IMR-90 (cell line): ENCODE results near the gene UBXN1. TPM values are rescaled to one million over a fixed set of nuclear protein-coding genes. Genes with fewer than 3 reads are reported as not detected.

ENCODE experiments used
- ATAC-seq: fragments of 200-7000 bp; cut with Tn5 transposase; 2 replicates; pipeline ENCODE4 v1.9.1; 2020; ENCODE audit warnings: low read depth, mild to moderate bottlenecking, moderate library complexity
- BruUV-seq: library from RNA; stranded (reverse); fragments of 400-500 nt; replicated peaks from 2 replicates; lab custom pipeline; 2021; lab: Mats Ljungman, UMichigan
- CTCF ChIA-PET: fragments of 300-600 bp; formaldehyde crosslinking; extraction: SDS; loops from one replicate; lab custom pipeline; 2021; ENCODE audit warnings: antibody characterized with exemption; lab: Yijun Ruan, JAX
- POLR2A ChIA-PET: fragments of 300-600 bp; sonication (Branson Sonifier 250); formaldehyde crosslinking; loops from one replicate; lab custom pipeline; 2022; ENCODE audit warnings: antibody characterized with exemption; ENCODE audit not compliant: unreplicated experiment; lab: Charles Lee
- DNase-seq: peaks from one replicate; pipeline ENCODE4 v3.0.0; 2013
- H2AFZ ChIP-seq: replicated peaks from 2 replicates; pipeline ENCODE3; 2013; ENCODE audit warnings: low read length, mild to moderate bottlenecking; ENCODE audit not compliant: poor library complexity
- H2AK5ac ChIP-seq: 2 replicates; pipeline ENCODE4 v1.6.1; 2013; ENCODE audit warnings: low read depth, low read length, inconsistent platforms
- H2AK9ac ChIP-seq: replicated peaks from 2 replicates; pipeline ENCODE3; 2013; ENCODE audit warnings: mild to moderate bottlenecking, low read depth, low read length, moderate library complexity; ENCODE audit not compliant: poor library complexity
- H2BK120ac ChIP-seq: 2 replicates; pipeline ENCODE4 v1.6.1; 2013; ENCODE audit warnings: low read depth, low read length, inconsistent platforms
- H2BK15ac ChIP-seq: 3 replicates; pipeline ENCODE4 v1.6.1; 2013; ENCODE audit warnings: low read depth, low read length, inconsistent platforms
- H2BK20ac ChIP-seq: 2 replicates; pipeline ENCODE4 v1.6.1; 2013; ENCODE audit warnings: low read depth, mild to moderate bottlenecking, inconsistent platforms, low read length, moderate library complexity
- H2BK5ac ChIP-seq: 2 replicates; pipeline ENCODE4 v1.6.1; 2013; ENCODE audit warnings: mild to moderate bottlenecking, low read depth, low read length, inconsistent platforms; ENCODE audit not compliant: poor library complexity, severe bottlenecking
- H3K14ac ChIP-seq: replicated peaks from 2 replicates; pipeline ENCODE4 v1.6.1; 2013; ENCODE audit warnings: low read depth, low read length, inconsistent platforms
- H3K18ac ChIP-seq: 2 replicates; pipeline ENCODE4 v1.6.1; 2013; ENCODE audit warnings: low read depth, low read length, control low read depth
- H3K23ac ChIP-seq: 2 replicates; pipeline ENCODE4 v1.6.1; 2013; ENCODE audit warnings: low read depth, low read length, inconsistent platforms
- H3K27ac ChIP-seq: 2 replicates; pipeline ENCODE4 v1.5.1; 2013; ENCODE audit warnings: mild to moderate bottlenecking, control low read depth, low read length; ENCODE audit not compliant: insufficient read depth
- H3K27me3 ChIP-seq: 2 replicates; pipeline ENCODE4 v1.6.1; 2013; ENCODE audit warnings: low read length; ENCODE audit not compliant: control insufficient read depth, insufficient read depth
- H3K36me3 ChIP-seq: 2 replicates; pipeline ENCODE4 v1.6.1; 2013; ENCODE audit warnings: low read length, mixed read lengths; ENCODE audit not compliant: control insufficient read depth, insufficient read depth
- H3K4ac ChIP-seq: 2 replicates; pipeline ENCODE4 v1.6.1; 2013; ENCODE audit warnings: low read depth, low read length, inconsistent platforms
- H3K4me1 ChIP-seq: 2 replicates; pipeline ENCODE4 v1.6.1; 2013; ENCODE audit warnings: low read length, mixed read lengths; ENCODE audit not compliant: control insufficient read depth, insufficient read depth
- H3K4me2 ChIP-seq: 2 replicates; pipeline ENCODE4 v1.6.1; 2013; ENCODE audit warnings: low read depth, mild to moderate bottlenecking, control low read depth, low read length, moderate library complexity
- H3K4me3 ChIP-seq: 2 replicates; pipeline ENCODE4 v1.5.1; 2013; ENCODE audit warnings: low read depth, mild to moderate bottlenecking, control low read depth, low read length, moderate library complexity; ENCODE audit not compliant: insufficient read depth
- H3K56ac ChIP-seq: 2 replicates; pipeline ENCODE4 v1.6.1; 2013; ENCODE audit warnings: low read length, inconsistent platforms; ENCODE audit not compliant: insufficient read depth; ENCODE audit errors: extremely low read depth
- H3K79me1 ChIP-seq, 2 experiments: 2 replicates each; pipeline ENCODE4 v1.6.1; 2013; ENCODE audit warnings: low read length in 2 of 2, inconsistent platforms in 1 of 2, low read depth in 1 of 2
- H3K9ac ChIP-seq: 2 replicates; pipeline ENCODE4 v1.6.1; 2013; ENCODE audit warnings: low read depth, low read length, control low read depth
- H3K9me1 ChIP-seq: 2 replicates; pipeline ENCODE4 v1.6.1; 2013; ENCODE audit warnings: low read length, inconsistent platforms; ENCODE audit not compliant: insufficient read depth
- H3K9me3 ChIP-seq: 2 replicates; pipeline ENCODE4 v1.6.1; 2013; ENCODE audit warnings: low read length; ENCODE audit not compliant: control insufficient read depth, insufficient read depth
- H4K20me1 ChIP-seq: 2 replicates; pipeline ENCODE4 v1.6.1; 2013; ENCODE audit warnings: low read length, inconsistent platforms; ENCODE audit not compliant: insufficient read depth
- H4K5ac ChIP-seq: 2 replicates; pipeline ENCODE4 v1.6.1; 2013; ENCODE audit warnings: mild to moderate bottlenecking, low read depth, low read length, control low read depth
- H4K8ac ChIP-seq, 2 experiments: 2 replicates each; pipeline ENCODE4 v1.6.1; 2013; ENCODE audit warnings: low read depth in 2 of 2, low read length in 2 of 2, control low read depth in 1 of 2, inconsistent platforms in 1 of 2
- H4K91ac ChIP-seq: 2 replicates; pipeline ENCODE4 v1.6.1; 2013; ENCODE audit warnings: low read depth, low read length, inconsistent platforms; ENCODE audit not compliant: insufficient read depth
- SMC3 ChIP-seq: fragments of 150-350 bp; IDR thresholded peaks from 2 replicates; pipeline ENCODE4 v1.6.1; 2016; ENCODE audit warnings: low read depth, mild to moderate bottlenecking, antibody characterized with exemption, low read length, moderate library complexity
- WGBS, 2 experiments: methylation state at CpG; one replicate each; pipeline versions ENCODE4 v1.1.5 to v1.1.7; 2013; ENCODE audit warnings: missing lambda C conversion rate in 2 of 2; ENCODE audit not compliant: insufficient read length in 1 of 2; ENCODE audit errors: extremely low coverage in 2 of 2; 5-methylcytosine and 5-hydroxymethylcytosine counted together
- dilution Hi-C: fragments of 300-500 bp; cut with HindIII; formaldehyde crosslinking; loops from one replicate; pipeline ENCODE4 v1.14.3; 2018; ENCODE audit warnings: low sequenced_read_pairs; ENCODE audit not compliant: unreplicated experiment
- in situ Hi-C: fragments of 300-500 bp; cut with MboI; formaldehyde crosslinking; loops from 3 replicates; pipeline ENCODE4 v1.14.3; 2019; ENCODE audit warnings: low sequenced_read_pairs, inconsistent platforms, mixed read lengths
- intact Hi-C: fragments of 100-400 bp; cut with micrococcal nuclease; formaldehyde crosslinking; loops from 2 replicates; pipeline ENCODE4 v1.10.0; 2022
- polyA plus RNA-seq, 3 experiments: library from polyadenylated mRNA; depleted of rRNA; stranded (reverse); fragments of >200 nt; gene quantifications; 2 replicates each; pipeline ENCODE4 v1.2.3, GENCODE V29; 2012; ENCODE audit warnings: low replicate concordance in 1 of 3
- total RNA-seq: library from RNA; depleted of rRNA; stranded (reverse); fragments of >200 nt; gene quantifications from 2 replicates; pipeline ENCODE4 v1.2.3, GENCODE V29; 2012

The UBXN1 gene
- total and polyA plus RNA-seq, 2 of the 4 experiments (the other 2 are of a cell fraction), result 50.0 to 81.6 TPM

DNA sequence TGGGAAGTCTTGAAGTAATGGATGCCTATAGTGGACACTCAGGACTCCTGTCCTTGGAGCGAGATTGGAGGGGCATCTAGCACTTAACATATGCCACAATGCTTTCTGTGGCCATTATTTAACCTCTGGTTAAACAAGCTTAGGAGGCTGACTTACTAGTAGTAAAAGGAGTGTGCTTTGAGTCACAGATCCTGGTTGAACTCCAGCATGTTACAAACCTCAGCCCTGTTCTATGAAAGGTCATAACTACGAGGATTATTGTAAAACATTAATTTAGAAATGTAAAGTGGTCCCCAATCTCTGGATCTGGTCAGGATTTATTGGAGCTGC lies 5.7 kb downstream of the UBXN1 start:
- CTCF ChIA-PET, result interaction anchor here (0.5 kb wide), 1 partner anchor 87 kb away, joined by 3 read pairs; no protein-coding TSS in a partner anchor
- intact Hi-C loops (no loop called here), dilution Hi-C loops (no loop called here)

More for the DNA sequence above, 5.7 kb downstream of the UBXN1 start:
- peaks cover 7% of the 10 kb centered on the region for H3K4me1 ChIP-seq
- no peak overlapping the region for H2AFZ ChIP-seq
- H3K4me2 ChIP-seq, result 0 out of 2 replicates have a peak overlapping the region, but pooled peaks have one; percentile 7
- no peaks in the 10 kb centered on the region for H3K9me3 ChIP-seq
- in situ Hi-C loops, result no loop called here
- peaks cover 16 to 49% of the 10 kb centered on the region in 2 experiments; a peak in 3 of 4 replicates for H3K79me1 ChIP-seq
- no peak overlapping the region for H2BK5ac ChIP-seq
- POLR2A ChIA-PET, result interaction anchor here (0.6 kb wide), 1 partner anchor 159 kb away, joined by 4 read pairs; no protein-coding TSS in a partner anchor
- no peaks in the 10 kb centered on the region for H3K27me3 ChIP-seq
- no peak overlapping the region for H2BK120ac ChIP-seq
- no peak overlapping the region for H3K27ac ChIP-seq
- no peak overlapping the region for H3K56ac ChIP-seq
- H2BK20ac ChIP-seq, result no peak overlapping the region
- no peak overlapping the region for H4K91ac ChIP-seq
- H3K36me3 ChIP-seq, result peaks cover 19% of the 10 kb centered on the region
- ATAC-seq (no peak), DNase-seq (peak; percentile 30)
- no peak overlapping the region for H3K4me3 ChIP-seq
- H3K4ac ChIP-seq, result no peak overlapping the region
- no peak for TF ChIP-seq SMC3
- H4K5ac ChIP-seq, result no peak overlapping the region
- H3K9ac ChIP-seq, result peak overlapping the region; percentile 32; the same call in 1 of the 2 replicates
- no peak overlapping the region for H3K14ac ChIP-seq
- no TSS peak for BruUV-seq
- no peak overlapping the region for H2AK9ac ChIP-seq
- no peak overlapping the region for H4K8ac ChIP-seq
- WGBS, 2 experiments, result no CpG with 5 or more reads among the region's 2 CpGs
- no peak overlapping the region for H3K18ac ChIP-seq
- peak overlapping the region; percentile 29; the same call in 1 of the 2 replicates for H3K23ac ChIP-seq
- no peaks in the 10 kb centered on the region for H3K9me1 ChIP-seq
- H2AK5ac ChIP-seq, result 0 out of 2 replicates have a peak overlapping the region, but pooled peaks have one; percentile 76
- H2BK15ac ChIP-seq, result no peak overlapping the region
- H4K20me1 ChIP-seq, result no peaks in the 10 kb centered on the region
